Measurements from ENCODE around the gene SNRPA1. TPM values are rescaled to one million over a fixed set of nuclear protein-coding genes. Genes with fewer than 3 reads are reported as not detected.

SNRPA1 gene
- total RNA-seq, 1 donor from 2014 or later, result 98.0 TPM

- Mint-ChIP-seq H3K27ac (no peak overlapping the region), H3K36me3 (peaks cover 16% of the 10 kb centered on the region), H3K4me1 (peaks cover 46% of the 10 kb centered on the region), H3K27me3 (ENCODE audit: insufficient read depth, low read depth) (peaks cover 4% of the 10 kb centered on the region), H3K4me3 (no peak overlapping the region), H3K9me3 (no peaks in the 10 kb centered on the region)
- Histone ChIP-seq H3K4me2 (no peak overlapping the region), H3K9ac (no peak overlapping the region), H2AFZ (replicated peaks) (no peak overlapping the region), H3K4me3 (no peak overlapping the region), H3K9me3 (ENCODE audit: low read depth) (no peaks in the 10 kb centered on the region), H3K4me1 (peaks cover 19% of the 10 kb centered on the region), H3F3A (ENCODE audit: low read depth) (peaks cover 18% of the 10 kb centered on the region), H3K36me3 (no peaks in the 10 kb centered on the region), H3K27ac (no peak overlapping the region), H4K20me1 (ENCODE audit: low read depth) (peaks cover 77% of the 10 kb centered on the region), H3K27me3 (peaks cover 14% of the 10 kb centered on the region), H3K79me2 (ENCODE audit: low read depth) (peaks cover 78% of the 10 kb centered on the region)
- no peak for DNase-seq (ENCODE audit: low spot score)
- TF ChIP-seq CTCF (IDR thresholded peaks at IDR 0.05), result no peak
- TF ChIP-seq EZH2 (IDR thresholded peaks at IDR 0.05), result no peak
- TF ChIP-seq EZH2phosphoT487 (IDR thresholded peaks at IDR 0.05), result no peak
These were observed 46.8 kb downstream of the SNRPA1 start for GRCh38 chr15:101248274-101248673.

GRCh38 chr15:101246824-101247745, 48.0 kb downstream of the SNRPA1 start:
- Mint-ChIP-seq H3K9me3 (no peaks in the 10 kb centered on the region), H3K4me3 (no peak overlapping the region), H3K27ac (no peak overlapping the region), H3K4me1 (peaks cover 48% of the 10 kb centered on the region), H3K36me3 (peaks cover 20% of the 10 kb centered on the region), H3K27me3 (ENCODE audit: insufficient read depth, low read depth) (no peaks in the 10 kb centered on the region)
- Histone ChIP-seq H2AFZ (replicated peaks) (no peak overlapping the region), H3K9ac (no peak overlapping the region), H4K20me1 (ENCODE audit: low read depth) (peaks cover 89% of the 10 kb centered on the region), H3K4me3 (no peak overlapping the region), H3K4me1 (peaks cover 27% of the 10 kb centered on the region), H3K36me3 (no peaks in the 10 kb centered on the region), H3F3A (ENCODE audit: low read depth) (peaks cover 16% of the 10 kb centered on the region), H3K4me2 (no peak overlapping the region), H3K9me3 (ENCODE audit: low read depth) (no peaks in the 10 kb centered on the region), H3K79me2 (ENCODE audit: low read depth) (peaks cover 90% of the 10 kb centered on the region), H3K27me3 (peaks cover 2% of the 10 kb centered on the region), H3K27ac (no peak overlapping the region)
- TF ChIP-seq EZH2phosphoT487 (IDR thresholded peaks at IDR 0.05) (no peak), EZH2 (IDR thresholded peaks at IDR 0.05) (no peak), CTCF (IDR thresholded peaks at IDR 0.05) (no peak)
- no peak for DNase-seq (ENCODE audit: low spot score)

GRCh38 chr15:101246391-101246790, 48.7 kb downstream of the SNRPA1 start:
- Histone ChIP-seq H3K27me3 (no peaks in the 10 kb centered on the region), H3K4me1 (peaks cover 27% of the 10 kb centered on the region), H3K4me3 (no peak overlapping the region), H2AFZ (replicated peaks) (no peak overlapping the region), H3K4me2 (no peak overlapping the region), H3K9ac (no peak overlapping the region), H3K9me3 (ENCODE audit: low read depth) (no peaks in the 10 kb centered on the region), H3K36me3 (no peaks in the 10 kb centered on the region), H3K79me2 (ENCODE audit: low read depth) (peaks cover 97% of the 10 kb centered on the region), H3F3A (ENCODE audit: low read depth) (peaks cover 16% of the 10 kb centered on the region), H3K27ac (no peak overlapping the region), H4K20me1 (ENCODE audit: low read depth) (peaks cover 96% of the 10 kb centered on the region)
- Mint-ChIP-seq H3K27ac (no peak overlapping the region), H3K4me1 (peaks cover 48% of the 10 kb centered on the region), H3K36me3 (peaks cover 22% of the 10 kb centered on the region), H3K4me3 (no peak overlapping the region), H3K9me3 (no peaks in the 10 kb centered on the region), H3K27me3 (ENCODE audit: insufficient read depth, low read depth) (no peaks in the 10 kb centered on the region)
- TF ChIP-seq EZH2 (IDR thresholded peaks at IDR 0.05) (no peak), CTCF (IDR thresholded peaks at IDR 0.05) (no peak), EZH2phosphoT487 (IDR thresholded peaks at IDR 0.05) (no peak)
- DNase-seq (ENCODE audit: low spot score), result no peak
